CD4-positive, alpha-beta T cell (primary cell): ENCODE measurements around the gene FSCN2. TPM values are rescaled to one million over a fixed set of nuclear protein-coding genes. Genes with fewer than 3 reads are reported as not detected.
A peak's percentile ranks its signal among the peaks of the same experiment; 100 is the strongest.

Experiments
- ATAC-seq: fragments of 200-7000 bp; cut with Tn5 transposase; one replicate; pipeline ENCODE4 v1.10.0; 2022; ENCODE audit warnings: mild to moderate bottlenecking; ENCODE audit not compliant: poor library complexity
- CTCF ChIA-PET: fragments of 350-600 bp; sonication (Branson Sonifier 250); formaldehyde crosslinking; loops from one replicate; lab custom pipeline; 2021; ENCODE audit warnings: antibody characterized with exemption, inconsistent platforms; lab: Charles Lee
- POLR2A ChIA-PET: fragments of 350-600 bp; sonication (Branson Sonifier 250); formaldehyde crosslinking; loops from one replicate; lab custom pipeline; 2021; ENCODE audit warnings: antibody characterized with exemption, inconsistent platforms; lab: Charles Lee
- DNase-seq, 14 experiments: peaks; one replicate each; pipeline ENCODE4 v3.0.0-alpha.2; 2013 to 2020; ENCODE audit warnings: mixed read lengths in 2 of 14
- H3K27ac ChIP-seq, 2 donors: one replicate each; pipeline versions ENCODE4 v1.5.1 to v1.7.0; 2013; ENCODE audit warnings: low read length in 2 of 2, low read depth in 1 of 2, mild to moderate bottlenecking in 1 of 2
- H3K27me3 ChIP-seq, 2 experiments: 1 replicate in 1 of 2; 2 replicates in 1 of 2; pipeline versions ENCODE4 v1.6.1 to v1.7.0; 2013; ENCODE audit warnings: low read length in 2 of 2, control low read depth in 1 of 2, mild to moderate bottlenecking in 1 of 2, moderate library complexity in 1 of 2; ENCODE audit not compliant: insufficient read depth in 2 of 2, control insufficient read depth in 1 of 2
- H3K36me3 ChIP-seq: one replicate; pipeline ENCODE4 v1.6.1; 2013; ENCODE audit warnings: low read length, control low read depth; ENCODE audit not compliant: insufficient read depth
- H3K4me1 ChIP-seq: one replicate; pipeline ENCODE4 v1.6.1; 2013; ENCODE audit warnings: low read length, control low read depth; ENCODE audit not compliant: insufficient read depth
- H3K4me3 ChIP-seq: one replicate; pipeline ENCODE4 v1.5.1; 2013; ENCODE audit warnings: mild to moderate bottlenecking, low read length, moderate library complexity
- H3K9me3 ChIP-seq, 2 experiments: 1 replicate in 1 of 2; 2 replicates in 1 of 2; pipeline versions ENCODE4 v1.6.1 to v1.7.0; 2013; ENCODE audit warnings: low read length in 2 of 2, mild to moderate bottlenecking in 2 of 2, control low read depth in 1 of 2, moderate library complexity in 1 of 2; ENCODE audit not compliant: control insufficient read depth in 1 of 2, insufficient read depth in 1 of 2
- H3K27ac Mint-ChIP-seq: one replicate; pipeline ENCODE4 v1.8.0; 2020; ENCODE audit warnings: mixed read lengths
- H3K27me3 Mint-ChIP-seq: one replicate; pipeline ENCODE4 v1.8.0; 2021; ENCODE audit warnings: mixed read lengths
- H3K36me3 Mint-ChIP-seq: one replicate; pipeline ENCODE4 v1.8.0; 2021; ENCODE audit warnings: low read depth, mixed read lengths
- H3K4me1 Mint-ChIP-seq: one replicate; pipeline ENCODE4 v1.8.0; 2021; ENCODE audit warnings: low read depth, mixed read lengths
- H3K4me3 Mint-ChIP-seq: one replicate; pipeline ENCODE4 v1.8.0; 2020; ENCODE audit warnings: mild to moderate bottlenecking, mixed read lengths
- H3K9me3 Mint-ChIP-seq: one replicate; pipeline ENCODE4 v1.8.0; 2020; ENCODE audit warnings: mixed read lengths
- intact Hi-C, 2 experiments: fragments of 100-400 bp; cut with DNase I in 1 of 2; cut with micrococcal nuclease in 1 of 2; formaldehyde crosslinking; loops; one replicate each; pipeline versions ENCODE4 v1.15.1 to v1.9.0; 2023 to 2025; cut with DNase I, micrococcal nuclease
- total RNA-seq, 174 experiments: library from RNA in 2 of 174; stranded (reverse) in 2 of 174; gene quantifications; one replicate each; pipeline ENCODE4 v1.2.3 and lab custom pipeline; 2021 to 2026
- TF ChIP-seq, protein P1 (sequence below): fragments of 200-600 bp; IDR thresholded peaks from one replicate; pipeline ENCODE4 v1.8.0; 2022; ENCODE audit warnings: antibody characterized with exemption, mild to moderate bottlenecking

Gene FSCN2
- total RNA-seq, 2 experiments from 2014 or later = 1.0 to 1.1 TPM

DNA sequence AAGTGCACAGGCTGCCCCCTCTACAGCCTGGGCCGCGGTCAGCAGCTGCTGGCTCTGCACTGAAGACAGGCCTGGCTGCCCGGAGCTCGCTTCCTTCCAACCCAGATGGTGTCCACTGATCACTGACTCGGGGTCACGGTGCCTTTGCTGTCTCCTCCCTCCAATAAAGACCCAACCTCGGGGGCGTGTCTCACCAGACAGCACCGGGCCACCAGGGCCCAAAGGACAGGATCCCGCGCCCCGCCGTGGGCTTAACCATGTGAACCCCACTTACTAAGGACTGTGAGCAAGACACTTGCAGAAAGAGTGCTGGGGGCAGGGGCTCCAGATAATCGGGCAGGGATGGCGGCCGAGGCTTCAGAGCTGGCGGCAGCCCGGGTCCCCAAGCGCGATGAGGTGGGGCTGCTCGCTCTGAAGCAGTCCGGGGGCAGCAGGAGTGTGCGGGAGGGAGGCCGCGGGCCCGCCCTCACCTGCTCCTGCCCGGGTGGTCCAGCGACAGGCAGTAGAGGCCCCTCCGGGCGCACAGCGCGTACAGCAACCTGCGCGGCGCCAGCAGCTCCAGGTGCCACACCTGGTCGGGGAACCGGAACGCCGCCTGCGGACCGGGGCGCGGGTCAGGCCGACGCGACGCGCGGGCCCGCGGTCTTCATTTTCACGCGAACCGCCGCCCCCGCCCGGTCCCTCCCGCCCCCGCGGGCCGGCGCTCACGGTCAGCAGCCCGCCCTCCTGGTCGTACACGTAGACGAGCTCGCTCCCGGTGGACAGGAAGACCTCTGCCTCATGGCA, 23.5 kb downstream of the FSCN2 start:
- intact Hi-C loops = loop anchor here (1.0 to 5.0 kb wide), 6 partner anchors 32 to 559 kb away; partner anchors contain the start of genes ACTG1 (in 1 of the 2), CHMP6 (in 1 of the 2), NDUFAF8 (in 1 of the 2) and TEPSIN (in 1 of the 2)
- Histone ChIP-seq H3K4me1 (peaks cover 41% of the 10 kb centered on the region), H3K27me3 (no peaks in the 10 kb centered on the region), H3K4me3 (peak overlapping the region; percentile 94), H3K36me3 (peaks cover 25% of the 10 kb centered on the region), H3K9me3 (no peaks in the 10 kb centered on the region), H3K27ac (peak overlapping the region in 1 of 2 donors; percentile 83)
- H3K4me1 Mint-ChIP-seq = peaks cover 30% of the 10 kb centered on the region
- H3K9me3 Mint-ChIP-seq = no peaks in the 10 kb centered on the region
- H3K36me3 Mint-ChIP-seq = peaks cover 20% of the 10 kb centered on the region
- POLR2A ChIA-PET = interaction anchor here (0.6 to 5.2 kb wide), 14 partner anchors 10 to 1097 kb away, joined by 3 to 93 read pairs (median 4); partner anchors contain the start of genes ACTG1, ARL16, CEP131 and HGS
- no peak for ATAC-seq
- CTCF ChIA-PET = interaction anchor here (0.9 to 2.5 kb wide), 2 partner anchors 17 to 33 kb away, joined by 3 to 18 read pairs; no protein-coding TSS in a partner anchor
- peak overlapping the region; percentile 58 for H3K27ac Mint-ChIP-seq
- H3K27me3 Mint-ChIP-seq = no peaks in the 10 kb centered on the region
- peak overlapping the region; percentile 90 for H3K4me3 Mint-ChIP-seq
- peak in 3 of 14 experiments; percentile 7 to 41 (median 21) for DNase-seq
- TF ChIP-seq, protein P1, sequence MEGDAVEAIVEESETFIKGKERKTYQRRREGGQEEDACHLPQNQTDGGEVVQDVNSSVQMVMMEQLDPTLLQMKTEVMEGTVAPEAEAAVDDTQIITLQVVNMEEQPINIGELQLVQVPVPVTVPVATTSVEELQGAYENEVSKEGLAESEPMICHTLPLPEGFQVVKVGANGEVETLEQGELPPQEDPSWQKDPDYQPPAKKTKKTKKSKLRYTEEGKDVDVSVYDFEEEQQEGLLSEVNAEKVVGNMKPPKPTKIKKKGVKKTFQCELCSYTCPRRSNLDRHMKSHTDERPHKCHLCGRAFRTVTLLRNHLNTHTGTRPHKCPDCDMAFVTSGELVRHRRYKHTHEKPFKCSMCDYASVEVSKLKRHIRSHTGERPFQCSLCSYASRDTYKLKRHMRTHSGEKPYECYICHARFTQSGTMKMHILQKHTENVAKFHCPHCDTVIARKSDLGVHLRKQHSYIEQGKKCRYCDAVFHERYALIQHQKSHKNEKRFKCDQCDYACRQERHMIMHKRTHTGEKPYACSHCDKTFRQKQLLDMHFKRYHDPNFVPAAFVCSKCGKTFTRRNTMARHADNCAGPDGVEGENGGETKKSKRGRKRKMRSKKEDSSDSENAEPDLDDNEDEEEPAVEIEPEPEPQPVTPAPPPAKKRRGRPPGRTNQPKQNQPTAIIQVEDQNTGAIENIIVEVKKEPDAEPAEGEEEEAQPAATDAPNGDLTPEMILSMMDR = no peak

DNA sequence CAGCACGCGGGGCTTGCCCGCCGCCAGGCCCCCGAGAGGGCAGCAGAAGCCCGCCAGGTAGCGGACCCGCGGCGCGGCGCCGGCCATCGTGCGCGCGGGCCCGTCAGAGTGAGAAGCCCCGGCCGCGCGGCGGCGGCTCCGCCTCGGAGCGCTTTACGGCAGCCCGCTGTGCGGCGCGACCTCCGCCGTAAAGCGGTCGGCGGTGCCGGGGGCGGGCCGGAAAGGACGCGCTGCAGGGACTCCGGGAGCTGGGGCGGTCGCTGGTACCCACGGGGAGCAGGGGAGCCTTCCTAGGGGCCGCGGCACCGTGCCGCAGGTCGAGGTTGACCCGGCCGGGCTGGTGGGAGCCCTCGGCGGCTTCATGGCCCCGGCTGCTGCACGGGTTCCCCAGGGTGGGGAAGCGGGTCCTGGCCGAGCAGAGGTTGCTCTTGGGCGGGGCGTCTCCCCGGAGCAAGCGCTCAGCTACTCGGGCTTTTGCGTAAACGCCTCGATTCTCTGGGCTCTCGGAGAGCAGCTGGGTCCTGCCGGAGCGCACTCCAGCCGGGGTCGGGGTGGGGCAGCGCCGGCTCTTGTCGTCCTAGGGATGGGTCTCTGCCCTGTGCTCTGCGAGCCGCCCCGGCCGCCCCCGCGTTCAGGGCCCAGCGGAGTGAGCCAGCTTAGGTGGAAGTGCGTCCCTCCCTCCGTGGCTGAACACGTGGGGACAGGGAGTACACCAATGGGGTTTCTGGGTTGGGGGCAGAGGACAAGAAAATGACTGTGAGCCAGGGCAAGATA, 24.3 kb downstream of the FSCN2 start, which contains the start of gene FAAP100:
Gene FAAP100, minus strand, starts transcription at position 110 of the 774 bp plus-strand sequence. Its CDS starts 23 bp downstream, at position 87.
- H3K36me3 ChIP-seq = peaks cover 24% of the 10 kb centered on the region
- DNase-seq (peak; percentile 56 to 92 (median 74)), ATAC-seq (peak; percentile 56)
- CTCF ChIA-PET = interaction anchor here (0.9 to 2.5 kb wide), 2 partner anchors 16 to 33 kb away, joined by 3 to 18 read pairs; no protein-coding TSS in a partner anchor
- H3K27me3 ChIP-seq = no peaks in the 10 kb centered on the region
- H3K4me3 ChIP-seq = peak within 1 kb of the TSS; percentile 94
- TF ChIP-seq, protein P1 = no peak
- peak within 1 kb of the TSS; percentile 79 to 83 for H3K27ac ChIP-seq
- POLR2A ChIA-PET = interaction anchor here (0.6 to 5.2 kb wide), 16 partner anchors 9 to 1097 kb away, joined by 3 to 93 read pairs (median 4); partner anchors contain the start of genes ACTG1, ARL16, CEP131 and HGS
- peaks cover 41% of the 10 kb centered on the region for H3K4me1 ChIP-seq
- H3K9me3 ChIP-seq = no peaks in the 10 kb centered on the region
- no peaks in the 10 kb centered on the region for H3K27me3 Mint-ChIP-seq
- peaks cover 30% of the 10 kb centered on the region for H3K4me1 Mint-ChIP-seq
- H3K9me3 Mint-ChIP-seq = no peaks in the 10 kb centered on the region
- intact Hi-C loops = loop anchor here (1.0 to 5.0 kb wide), 6 partner anchors 34 to 560 kb away; partner anchors contain the start of genes ACTG1 (in 1 of the 2), CHMP6 (in 1 of the 2), NDUFAF8 (in 1 of the 2) and TEPSIN (in 1 of the 2)
- H3K36me3 Mint-ChIP-seq = peaks cover 20% of the 10 kb centered on the region
- peak within 1 kb of the TSS; percentile 94 for H3K4me3 Mint-ChIP-seq
- H3K27ac Mint-ChIP-seq = peak within 1 kb of the TSS; percentile 93
